MM.1S (cell line): Measurements from ENCODE around the gene TSC2.

Experiments
- DNase-seq: peaks from one replicate; pipeline ENCODE4 v3.0.0-alpha.2; 2015
- H2AFZ ChIP-seq: fragments of 300-600 bp; sonication (generic); 2 replicates; pipeline ENCODE4 v1.6.0; 2016; ENCODE audit warnings: antibody characterized with exemption, low read length
- H3F3A ChIP-seq: fragments of 300-600 bp; sonication (generic); 2 replicates; pipeline ENCODE4 v1.6.1; 2016; ENCODE audit warnings: mild to moderate bottlenecking, antibody characterized with exemption, low read length, moderate library complexity, mixed read lengths; ENCODE audit not compliant: insufficient read depth
- H3K27ac ChIP-seq: fragments of 300-600 bp; sonication (generic); 2 replicates; pipeline ENCODE4 v1.5.1; 2016; ENCODE audit warnings: mild to moderate bottlenecking, low read length
- H3K27me3 ChIP-seq: fragments of 300-600 bp; sonication (generic); replicated peaks from 2 replicates; pipeline ENCODE4 v1.6.0; 2016; ENCODE audit warnings: low read length; ENCODE audit not compliant: insufficient read depth
- H3K36me3 ChIP-seq: fragments of 300-600 bp; sonication (generic); replicated peaks from 2 replicates; pipeline ENCODE4 v1.6.1; 2016; ENCODE audit warnings: mild to moderate bottlenecking, low read length, mixed read lengths; ENCODE audit not compliant: insufficient read depth
- H3K4me1 ChIP-seq: fragments of 300-600 bp; sonication (generic); 2 replicates; pipeline ENCODE4 v1.6.1; 2016; ENCODE audit warnings: low read length, mixed read lengths
- H3K4me2 ChIP-seq: fragments of 300-600 bp; sonication (generic); 2 replicates; pipeline ENCODE4 v1.6.0; 2016; ENCODE audit warnings: low read depth, low read length
- H3K4me3 ChIP-seq: fragments of 300-600 bp; sonication (generic); 2 replicates; pipeline ENCODE4 v1.5.1; 2016; ENCODE audit warnings: low read length, mixed read lengths
- H3K79me2 ChIP-seq: fragments of 300-600 bp; sonication (generic); 2 replicates; pipeline ENCODE4 v1.6.1; 2016; ENCODE audit warnings: mixed run types, low read length, mixed read lengths
- H3K9ac ChIP-seq: fragments of 300-600 bp; sonication (generic); 2 replicates; pipeline ENCODE4 v1.6.1; 2016; ENCODE audit warnings: low read length, mixed read lengths
- H3K9me2 ChIP-seq: fragments of 300-600 bp; sonication (generic); replicated peaks from 2 replicates; pipeline ENCODE4 v1.6.1; 2016; ENCODE audit warnings: mild to moderate bottlenecking, low read length, mixed read lengths; ENCODE audit not compliant: insufficient read depth
- H3K9me3 ChIP-seq: fragments of 300-600 bp; sonication (generic); replicated peaks from 2 replicates; pipeline ENCODE4 v1.6.1; 2016; ENCODE audit warnings: mild to moderate bottlenecking, low read length, mixed read lengths; ENCODE audit not compliant: insufficient read depth
- H4K20me1 ChIP-seq: fragments of 300-600 bp; sonication (generic); 2 replicates; pipeline ENCODE4 v1.6.1; 2016; ENCODE audit warnings: mild to moderate bottlenecking, low read length, moderate library complexity, mixed read lengths; ENCODE audit not compliant: insufficient read depth
- CTCF ChIP-seq: fragments of 300-600 bp; sonication (generic); IDR thresholded peaks from 2 replicates; pipeline ENCODE4 v1.5.1; 2016; ENCODE audit warnings: antibody characterized with exemption, low read length, mixed read lengths
- EZH2 ChIP-seq: fragments of 300-600 bp; sonication (generic); optimal IDR thresholded peaks from 2 replicates; pipeline ENCODE3; 2017; ENCODE audit warnings: low read depth, mild to moderate bottlenecking, antibody characterized with exemption, low read length, mixed read lengths
- EZH2phosphoT487 ChIP-seq: fragments of 300-600 bp; sonication (generic); IDR thresholded peaks from 2 replicates; pipeline ENCODE4 v1.6.1; 2018; ENCODE audit warnings: antibody characterized with exemption, low read length

The TSC2 gene

GRCh38 chr16:2082171-2082982 is 34.6 kb downstream of the TSC2 start:
- no peaks in the 10 kb centered on the region for H3K9me3 ChIP-seq
- no peaks in the 10 kb centered on the region for H3K4me1 ChIP-seq
- no peak for TF ChIP-seq EZH2phosphoT487
- no peak for TF ChIP-seq CTCF
- TF ChIP-seq EZH2, result no peak
- DNase-seq, result no peak
- H3K9me2 ChIP-seq, result no peaks in the 10 kb centered on the region
- H3K4me2 ChIP-seq, result no peak overlapping the region
- H3F3A ChIP-seq, result no peaks in the 10 kb centered on the region
- H4K20me1 ChIP-seq, result no peaks in the 10 kb centered on the region
- no peaks in the 10 kb centered on the region for H3K27me3 ChIP-seq
- no peak overlapping the region for H3K9ac ChIP-seq
- no peaks in the 10 kb centered on the region for H3K36me3 ChIP-seq
- H3K4me3 ChIP-seq, result no peak overlapping the region
- no peaks in the 10 kb centered on the region for H3K79me2 ChIP-seq
- H2AFZ ChIP-seq, result no peak overlapping the region
- H3K27ac ChIP-seq, result no peak overlapping the region

- H2AFZ ChIP-seq, result no peak overlapping the region
- H3K9ac ChIP-seq, result no peak overlapping the region
- no peaks in the 10 kb centered on the region for H3K9me2 ChIP-seq
- no peak overlapping the region for H3K4me3 ChIP-seq
- H3K27me3 ChIP-seq, result no peaks in the 10 kb centered on the region
- H3K9me3 ChIP-seq, result no peaks in the 10 kb centered on the region
- no peaks in the 10 kb centered on the region for H3K36me3 ChIP-seq
- no peak overlapping the region for H3K4me2 ChIP-seq
- no peak for TF ChIP-seq CTCF
- TF ChIP-seq EZH2, result no peak
- TF ChIP-seq EZH2phosphoT487, result no peak
- H3K27ac ChIP-seq, result no peak overlapping the region
- H4K20me1 ChIP-seq, result no peaks in the 10 kb centered on the region
- no peak for DNase-seq
- no peaks in the 10 kb centered on the region for H3K79me2 ChIP-seq
- H3F3A ChIP-seq, result no peaks in the 10 kb centered on the region
- no peaks in the 10 kb centered on the region for H3K4me1 ChIP-seq
Observed at GRCh38 chr16:2082983-2083364, 35.2 kb downstream of the TSC2 start.

GRCh38 chr16:2083409-2083808 is 35.6 kb downstream of the TSC2 start:
- no peak for TF ChIP-seq CTCF
- TF ChIP-seq EZH2, result no peak
- no peak for TF ChIP-seq EZH2phosphoT487
- H3K9ac ChIP-seq, result no peak overlapping the region
- no peak overlapping the region for H2AFZ ChIP-seq
- H3K4me3 ChIP-seq, result no peak overlapping the region
- H3K36me3 ChIP-seq, result no peaks in the 10 kb centered on the region
- DNase-seq, result no peak
- H3K9me2 ChIP-seq, result no peaks in the 10 kb centered on the region
- no peaks in the 10 kb centered on the region for H3F3A ChIP-seq
- no peaks in the 10 kb centered on the region for H3K4me1 ChIP-seq
- H3K27ac ChIP-seq, result no peak overlapping the region
- H3K27me3 ChIP-seq, result no peaks in the 10 kb centered on the region
- no peaks in the 10 kb centered on the region for H3K9me3 ChIP-seq
- H4K20me1 ChIP-seq, result no peaks in the 10 kb centered on the region
- no peaks in the 10 kb centered on the region for H3K79me2 ChIP-seq
- no peak overlapping the region for H3K4me2 ChIP-seq
